Ishikawa (cell line): ENCODE results near the gene WEE2.

Experiments used
- RAD21 ChIP-seq: IDR thresholded peaks from 2 replicates; pipeline ENCODE4 v1.6.1; 2012; ENCODE audit warnings: low read depth
- TEAD4 ChIP-seq: IDR thresholded peaks from 2 replicates; pipeline ENCODE4 v1.6.1; 2012

GRCh38 chr7:141664450-141664849 lies 43.7 kb upstream of the WEE2 start:
- TF ChIP-seq TEAD4 (no peak), RAD21 (no peak)
